Memory B cell (primary cell): ENCODE measurements around the gene DYNC1LI2.
"Not testable (repeated sequence)": the region's sequence is repeated elsewhere in the genome, so short reads cannot be mapped to it uniquely, and the experiment has no call there.

ENCODE experiments used
- ATAC-seq: fragments of 150-1000 bp; cut with Tn5 transposase; 2 replicates; pipeline ENCODE4 v1.10.0; 2021; ENCODE audit warnings: low read depth, mild to moderate bottlenecking, moderate library complexity
- DNase-seq, 2 donors: peaks; one replicate each; pipeline ENCODE4 v3.0.0; 2022; ENCODE audit warnings: low spot score in 2 of 2
- H3K27ac Mint-ChIP-seq: one replicate; pipeline ENCODE4 v1.8.0; 2022; ENCODE audit warnings: mild to moderate bottlenecking, moderate library complexity, mixed read lengths
- H3K27me3 Mint-ChIP-seq: one replicate; pipeline ENCODE4 v1.8.0; 2022; ENCODE audit warnings: mixed read lengths
- H3K36me3 Mint-ChIP-seq: one replicate; pipeline ENCODE4 v1.8.0; 2022; ENCODE audit warnings: mild to moderate bottlenecking, mixed read lengths
- H3K4me1 Mint-ChIP-seq: one replicate; pipeline ENCODE4 v1.8.0; 2022; ENCODE audit warnings: mixed read lengths
- H3K4me3 Mint-ChIP-seq: one replicate; pipeline ENCODE4 v1.8.0; 2022; ENCODE audit warnings: mild to moderate bottlenecking, moderate library complexity, mixed read lengths
- H3K9me3 Mint-ChIP-seq: one replicate; pipeline ENCODE4 v1.8.0; 2022; ENCODE audit warnings: mixed read lengths

Gene DYNC1LI2

DNA sequence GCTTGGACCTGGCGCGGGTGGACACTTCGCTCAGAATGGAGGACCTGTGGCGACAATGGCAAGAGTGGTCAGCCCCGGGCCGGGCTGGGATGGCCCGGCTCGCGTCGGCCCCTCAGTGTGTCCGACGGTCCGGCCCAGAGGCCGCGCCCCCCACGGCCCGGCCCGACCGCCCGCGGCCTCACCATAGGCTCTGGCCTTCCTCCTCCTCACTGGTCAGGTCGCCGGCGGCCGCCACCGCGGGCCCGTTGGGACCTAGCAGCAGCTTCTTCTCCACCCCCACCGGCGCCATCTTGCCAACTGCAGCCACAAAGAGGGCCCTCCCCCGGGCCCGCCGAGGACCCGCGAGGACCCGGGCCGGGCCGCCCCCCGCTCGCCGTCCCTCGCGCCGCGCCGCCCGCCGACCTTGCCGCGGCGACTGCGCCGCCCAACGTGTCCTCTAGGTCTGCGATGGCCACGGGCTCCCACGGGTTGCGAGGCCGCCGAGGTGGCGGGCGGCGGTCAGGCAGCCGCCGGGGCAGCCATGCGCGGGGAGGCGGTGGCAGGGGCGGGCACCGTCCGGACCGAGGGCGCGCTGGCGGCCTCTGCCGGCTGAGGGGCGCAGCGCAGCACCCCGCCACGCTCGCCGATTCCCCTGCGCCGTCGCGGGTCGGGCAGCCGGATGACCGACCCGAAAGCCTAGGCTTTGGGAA lies at the start of gene DYNC1LI2:
DYNC1LI2 (minus strand) TSS at position 307 of the 689 bp plus-strand sequence; CDS start at position 289, 18 bp downstream.
- Mint-ChIP-seq H3K9me3 (no peaks in the 10 kb centered on the region), H3K27ac (peak within 1 kb of the TSS; percentile 94), H3K4me3 (peak within 1 kb of the TSS; percentile 92), H3K27me3 (peaks cover 9% of the 10 kb centered on the region), H3K4me1 (peaks cover 16% of the 10 kb centered on the region), H3K36me3 (peaks cover 9% of the 10 kb centered on the region)
- peak; percentile 88 to 99 for DNase-seq
- ATAC-seq, result peak; percentile 92

DNA sequence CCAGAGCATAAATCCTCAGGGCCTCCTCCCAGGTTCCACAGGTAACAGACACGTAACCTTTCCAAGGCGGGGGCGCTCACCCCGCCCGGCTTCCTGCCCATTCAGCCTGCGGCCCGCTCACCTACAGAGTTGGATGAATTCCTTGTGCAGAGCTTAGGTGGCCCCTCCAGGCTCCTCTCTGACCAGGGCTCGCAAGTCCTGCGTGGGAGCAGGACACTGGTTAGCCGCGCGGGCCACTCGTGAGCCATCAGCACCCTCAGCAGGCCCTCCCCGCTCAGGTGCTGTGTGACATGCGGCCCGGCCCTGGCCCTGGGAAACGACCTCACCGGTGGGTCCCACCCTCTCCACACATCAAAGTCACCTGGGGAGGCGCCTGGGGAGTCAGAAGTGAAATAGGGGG lies 49.4 kb upstream of the DYNC1LI2 start:
- no peaks in the 10 kb centered on the region for H3K4me1 Mint-ChIP-seq
- no peak overlapping the region for H3K27ac Mint-ChIP-seq
- no peaks in the 10 kb centered on the region for H3K27me3 Mint-ChIP-seq
- H3K4me3 Mint-ChIP-seq, result no peak overlapping the region
- DNase-seq, result no peak
- ATAC-seq, result no peak
- peaks cover 18% of the 10 kb centered on the region for H3K36me3 Mint-ChIP-seq
- no peaks in the 10 kb centered on the region for H3K9me3 Mint-ChIP-seq

DNA sequence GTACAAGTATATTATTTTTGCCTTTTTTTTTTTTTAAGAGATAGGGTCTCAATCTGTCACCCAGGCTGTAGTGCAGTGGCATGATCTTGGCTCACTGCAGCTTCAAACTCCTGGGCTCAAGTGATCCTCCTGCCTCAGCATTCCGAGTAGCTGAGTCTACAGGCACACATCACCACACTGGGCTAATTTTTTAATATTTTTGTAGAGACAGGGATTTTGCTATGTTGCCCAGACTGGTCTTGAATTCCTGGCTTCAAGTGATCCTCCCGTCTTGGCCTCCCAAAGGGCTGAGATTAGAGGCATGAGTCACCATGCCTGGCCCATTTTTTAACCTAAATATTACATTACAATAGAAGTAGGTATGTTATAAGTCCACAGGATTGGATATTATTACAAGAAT lies 46.8 kb upstream of the DYNC1LI2 start:
- Mint-ChIP-seq H3K9me3 (peaks cover 1% of the 10 kb centered on the region), H3K27me3 (no peaks in the 10 kb centered on the region), H3K36me3 (no peaks in the 10 kb centered on the region), H3K4me3 (no peak overlapping the region), H3K4me1 (no peaks in the 10 kb centered on the region), H3K27ac (no peak overlapping the region)
- DNase-seq (no peak), ATAC-seq (no peak)

DNA sequence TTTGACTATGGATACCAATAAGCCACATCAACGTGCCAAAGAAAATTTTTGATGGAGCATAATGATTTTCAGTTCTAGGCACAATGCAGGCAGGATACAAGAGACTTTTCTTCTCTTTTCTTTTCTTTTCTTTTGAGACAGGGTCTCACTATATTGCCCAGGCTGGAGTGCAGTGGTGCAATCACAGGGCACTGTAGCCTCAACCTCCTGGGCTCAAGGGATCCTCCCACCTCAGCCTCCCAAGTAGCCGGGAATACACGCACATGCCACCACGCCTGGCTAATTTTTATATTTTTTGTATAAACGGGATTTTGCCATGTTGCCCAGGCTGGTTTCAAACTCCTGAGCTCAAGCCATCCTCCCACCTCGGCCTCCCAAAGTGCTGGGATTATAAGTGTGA lies 42.6 kb upstream of the DYNC1LI2 start:
- H3K4me1 Mint-ChIP-seq, ATAC-seq, H3K27ac Mint-ChIP-seq, H3K36me3 Mint-ChIP-seq, H3K27me3 Mint-ChIP-seq, H3K4me3 Mint-ChIP-seq, H3K9me3 Mint-ChIP-seq, DNase-seq: not testable (repeated sequence)

DNA sequence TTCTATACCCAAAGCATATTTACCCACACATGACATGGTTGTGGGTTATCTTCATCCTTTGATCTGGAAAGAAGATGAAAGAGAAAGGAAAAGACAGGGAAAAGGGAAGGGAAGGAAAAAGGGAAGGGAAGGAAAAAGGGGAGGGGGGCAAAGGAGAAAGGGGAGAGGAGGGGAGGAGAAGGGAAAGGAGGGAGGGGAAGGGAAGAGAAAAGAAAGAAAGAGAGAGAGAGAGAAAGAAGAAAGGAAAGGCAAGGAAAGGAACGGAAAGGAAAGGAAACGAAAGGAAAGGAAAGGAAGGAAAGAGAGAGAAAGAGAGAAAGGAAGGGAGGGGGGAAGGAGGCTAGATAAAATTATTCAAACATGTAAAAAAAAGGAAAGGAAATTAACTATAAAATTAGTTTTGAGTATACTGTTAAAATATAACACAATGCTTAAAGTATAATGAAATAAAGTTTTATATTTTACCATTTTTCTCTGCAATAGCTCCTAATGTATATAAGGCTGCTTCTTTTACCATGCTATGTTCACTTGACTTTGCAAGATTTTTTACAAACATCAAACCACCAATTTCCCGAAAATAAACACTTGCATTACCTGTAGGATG lies 38.8 kb upstream of the DYNC1LI2 start:
- no peaks in the 10 kb centered on the region for H3K36me3 Mint-ChIP-seq
- H3K4me3 Mint-ChIP-seq, result no peak overlapping the region
- DNase-seq, result no peak
- no peak overlapping the region for H3K27ac Mint-ChIP-seq
- H3K4me1 Mint-ChIP-seq, result no peaks in the 10 kb centered on the region
- ATAC-seq, result no peak
- H3K27me3 Mint-ChIP-seq, result no peaks in the 10 kb centered on the region
- peaks cover 1% of the 10 kb centered on the region for H3K9me3 Mint-ChIP-seq

DNA sequence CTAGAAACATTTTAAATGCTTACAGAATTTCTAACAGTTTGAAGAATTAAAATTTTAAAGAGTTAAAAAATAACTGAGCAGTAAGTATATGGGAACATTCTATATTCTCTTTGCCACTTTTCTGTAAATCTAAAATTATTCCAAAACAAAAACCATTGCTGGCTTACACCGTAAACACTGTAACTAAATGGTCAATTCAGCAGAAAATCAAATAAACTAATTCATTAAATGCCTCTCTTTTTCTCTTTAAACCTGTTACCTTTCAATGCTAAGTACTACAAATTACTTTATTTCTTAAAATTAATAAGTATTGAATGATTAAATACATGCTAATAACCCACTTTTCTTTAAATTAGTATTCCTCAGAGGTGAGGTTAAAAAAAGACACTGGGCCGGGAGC lies 36.0 kb upstream of the DYNC1LI2 start:
- Mint-ChIP-seq H3K27ac (no peak overlapping the region), H3K9me3 (no peaks in the 10 kb centered on the region), H3K36me3 (no peaks in the 10 kb centered on the region), H3K27me3 (no peaks in the 10 kb centered on the region), H3K4me3 (no peak overlapping the region), H3K4me1 (no peaks in the 10 kb centered on the region)
- DNase-seq (no peak), ATAC-seq (no peak)

DNA sequence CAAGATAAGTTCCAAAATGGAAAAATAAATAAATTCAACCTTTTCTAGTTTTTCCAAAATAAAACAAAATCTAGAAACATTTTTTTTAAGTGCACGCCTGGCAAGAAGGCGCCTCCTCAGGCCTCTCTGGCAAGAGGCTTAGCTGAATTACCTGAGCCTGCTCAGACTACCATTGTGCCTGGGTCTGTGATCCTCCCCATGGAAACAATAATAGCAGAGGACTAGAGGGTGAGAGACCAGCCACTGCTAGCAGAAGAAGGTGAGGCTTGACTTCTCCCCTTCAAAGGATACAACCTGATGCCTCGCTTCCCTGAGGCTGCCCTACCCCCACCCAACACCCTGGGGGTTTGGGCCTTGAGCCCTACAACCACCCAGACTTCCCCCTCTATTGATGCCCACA lies 35.1 kb upstream of the DYNC1LI2 start:
- Mint-ChIP-seq H3K9me3 (no peaks in the 10 kb centered on the region), H3K4me1 (no peaks in the 10 kb centered on the region), H3K27ac (no peak overlapping the region), H3K27me3 (no peaks in the 10 kb centered on the region), H3K36me3 (no peaks in the 10 kb centered on the region), H3K4me3 (no peak overlapping the region)
- no peak for DNase-seq
- ATAC-seq, result no peak

DNA sequence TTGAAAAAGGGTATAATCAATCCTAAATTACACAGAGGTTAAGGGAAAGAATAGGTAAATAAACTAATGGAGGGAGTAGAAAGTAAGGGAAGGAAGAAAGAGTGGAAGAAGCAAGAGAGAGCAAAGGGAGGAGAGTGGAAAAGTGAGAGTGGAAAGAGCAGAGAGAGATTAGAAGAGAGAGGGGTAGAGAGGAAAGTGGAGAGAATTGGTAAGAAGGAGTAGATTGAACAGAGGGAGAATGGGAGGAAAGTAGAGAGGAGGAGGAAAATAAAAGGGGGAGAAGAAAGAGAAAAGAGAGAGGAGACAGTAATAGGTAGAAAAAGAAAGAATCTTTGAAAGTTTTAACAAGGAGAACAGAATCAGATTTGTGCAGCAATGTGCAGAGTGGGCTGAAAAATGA lies 25.0 kb upstream of the DYNC1LI2 start:
- Mint-ChIP-seq H3K27me3 (no peaks in the 10 kb centered on the region), H3K4me1 (no peaks in the 10 kb centered on the region), H3K9me3 (peaks cover 5% of the 10 kb centered on the region), H3K36me3 (peaks cover 5% of the 10 kb centered on the region), H3K27ac (no peak overlapping the region), H3K4me3 (no peak overlapping the region)
- ATAC-seq (no peak), DNase-seq (no peak)

DNA sequence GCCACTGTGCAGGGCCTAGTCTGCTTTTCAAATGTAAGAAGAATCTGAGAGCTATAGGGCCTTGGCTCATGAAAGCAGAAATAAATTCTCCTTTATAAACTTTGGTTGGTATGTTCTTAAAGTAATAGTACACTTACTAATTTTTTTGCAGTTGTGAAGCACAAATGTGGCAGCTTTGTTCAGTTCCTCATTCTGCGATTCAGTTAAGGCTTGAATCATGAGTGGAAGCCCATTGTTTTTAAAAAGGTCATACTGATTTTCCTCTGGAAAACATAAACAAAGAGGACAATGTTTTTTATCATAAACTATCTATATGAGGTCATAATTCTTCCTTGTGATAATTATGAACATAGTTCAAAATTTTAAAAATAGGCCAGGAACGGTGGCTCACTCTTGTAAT lies 23.6 kb upstream of the DYNC1LI2 start:
- H3K9me3 Mint-ChIP-seq, result peaks cover 5% of the 10 kb centered on the region
- H3K4me1 Mint-ChIP-seq, result no peaks in the 10 kb centered on the region
- peaks cover 5% of the 10 kb centered on the region for H3K36me3 Mint-ChIP-seq
- H3K27me3 Mint-ChIP-seq, result no peaks in the 10 kb centered on the region
- DNase-seq (no peak), ATAC-seq (no peak)
- H3K4me3 Mint-ChIP-seq, result no peak overlapping the region
- H3K27ac Mint-ChIP-seq, result no peak overlapping the region

DNA sequence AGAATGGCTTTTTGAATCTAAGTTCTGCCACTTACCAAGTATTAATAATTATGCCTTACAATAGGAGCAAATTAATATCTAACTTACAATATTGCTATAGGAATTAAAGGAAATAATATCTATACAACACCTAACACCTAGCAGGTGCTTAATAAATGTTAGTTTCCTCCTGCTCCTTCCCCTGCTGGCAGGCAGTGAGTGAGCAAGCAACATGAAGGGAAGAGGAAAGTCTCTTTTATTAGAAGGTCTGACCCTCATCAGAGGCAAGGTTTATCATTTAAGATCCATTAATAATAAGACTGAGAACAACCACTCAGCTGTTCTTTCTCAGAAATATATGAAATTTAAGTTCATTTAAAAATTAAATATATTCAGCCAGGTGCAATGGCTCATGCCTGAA lies 6.7 kb upstream of the DYNC1LI2 start:
- H3K27me3 Mint-ChIP-seq, result peaks cover 4% of the 10 kb centered on the region
- H3K27ac Mint-ChIP-seq, result no peak overlapping the region
- no peaks in the 10 kb centered on the region for H3K4me1 Mint-ChIP-seq
- ATAC-seq, result no peak
- no peak for DNase-seq
- no peaks in the 10 kb centered on the region for H3K36me3 Mint-ChIP-seq
- no peaks in the 10 kb centered on the region for H3K9me3 Mint-ChIP-seq
- no peak overlapping the region for H3K4me3 Mint-ChIP-seq

DNA sequence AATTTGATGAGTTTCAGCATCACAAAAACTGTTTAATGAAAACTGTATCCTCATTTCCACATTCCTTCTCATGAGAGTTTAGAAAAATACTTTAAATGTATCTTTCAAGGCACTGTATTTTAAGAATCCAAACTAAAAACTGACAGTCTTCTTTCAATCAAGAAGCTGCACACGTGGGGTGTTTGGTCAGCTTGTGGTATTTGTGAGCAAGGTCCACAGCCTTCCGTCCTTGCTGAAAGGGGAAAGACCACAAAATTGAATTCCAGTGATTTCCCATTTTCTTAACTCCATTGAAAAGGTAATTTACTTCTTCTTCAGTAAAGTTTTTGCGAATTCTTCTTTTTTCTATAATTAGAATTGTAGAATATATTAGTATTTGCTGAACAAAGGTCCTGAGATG lies 3.4 kb upstream of the DYNC1LI2 start:
- no peak overlapping the region for H3K27ac Mint-ChIP-seq
- peaks cover 14% of the 10 kb centered on the region for H3K4me1 Mint-ChIP-seq
- no peak overlapping the region for H3K4me3 Mint-ChIP-seq
- DNase-seq (no peak), ATAC-seq (no peak)
- peaks cover 11% of the 10 kb centered on the region for H3K27me3 Mint-ChIP-seq
- H3K36me3 Mint-ChIP-seq, result no peaks in the 10 kb centered on the region
- no peaks in the 10 kb centered on the region for H3K9me3 Mint-ChIP-seq

DNA sequence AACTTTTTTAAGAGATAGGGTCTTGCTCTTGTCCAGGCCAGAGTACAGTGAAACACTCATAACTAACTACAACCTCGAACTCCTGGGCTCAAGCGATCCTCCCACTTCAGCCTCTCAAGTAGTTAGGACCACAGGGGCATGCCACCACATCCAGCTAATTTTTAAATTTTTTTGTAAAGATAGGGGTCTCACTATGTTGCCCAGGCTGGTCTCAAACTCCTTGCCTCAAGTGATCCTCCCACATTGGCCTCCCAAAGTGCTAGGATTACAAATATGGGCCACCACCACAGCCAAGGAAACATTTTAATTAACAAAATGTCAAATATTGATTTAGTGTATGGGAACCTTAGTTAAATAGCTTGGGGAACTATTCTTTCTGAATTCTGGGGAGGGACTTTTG lies 2.8 kb upstream of the DYNC1LI2 start:
- no peak overlapping the region for H3K4me3 Mint-ChIP-seq
- H3K36me3 Mint-ChIP-seq, result peaks cover 2% of the 10 kb centered on the region
- no peak overlapping the region for H3K27ac Mint-ChIP-seq
- peaks cover 10% of the 10 kb centered on the region for H3K27me3 Mint-ChIP-seq
- ATAC-seq (no peak), DNase-seq (no peak)
- H3K9me3 Mint-ChIP-seq, result no peaks in the 10 kb centered on the region
- H3K4me1 Mint-ChIP-seq, result peaks cover 16% of the 10 kb centered on the region

DNA sequence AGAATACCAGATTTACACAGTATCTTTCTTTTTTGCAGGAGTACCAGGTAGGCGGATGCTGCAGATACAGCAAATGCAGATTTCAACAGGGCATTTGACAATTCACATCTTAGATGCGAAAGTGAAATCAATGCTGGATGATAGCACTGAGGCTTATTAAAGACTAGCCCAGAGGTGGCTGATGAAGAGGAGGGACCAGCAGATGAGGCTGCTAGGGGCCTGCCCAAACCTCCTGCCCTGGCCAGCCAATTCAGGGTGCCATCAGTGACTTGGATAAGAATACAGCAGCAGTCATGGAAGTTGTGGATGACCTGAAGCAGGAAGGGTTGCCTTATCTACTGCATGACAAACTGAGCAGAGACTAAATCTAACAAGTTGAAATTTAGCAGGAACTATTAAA lies 1.5 kb upstream of the DYNC1LI2 start:
- Mint-ChIP-seq H3K4me1 (peaks cover 16% of the 10 kb centered on the region), H3K36me3 (peaks cover 9% of the 10 kb centered on the region), H3K4me3 (no peak overlapping the region), H3K9me3 (no peaks in the 10 kb centered on the region), H3K27me3 (peaks cover 9% of the 10 kb centered on the region), H3K27ac (no peak overlapping the region)
- DNase-seq (no peak), ATAC-seq (no peak)

DNA sequence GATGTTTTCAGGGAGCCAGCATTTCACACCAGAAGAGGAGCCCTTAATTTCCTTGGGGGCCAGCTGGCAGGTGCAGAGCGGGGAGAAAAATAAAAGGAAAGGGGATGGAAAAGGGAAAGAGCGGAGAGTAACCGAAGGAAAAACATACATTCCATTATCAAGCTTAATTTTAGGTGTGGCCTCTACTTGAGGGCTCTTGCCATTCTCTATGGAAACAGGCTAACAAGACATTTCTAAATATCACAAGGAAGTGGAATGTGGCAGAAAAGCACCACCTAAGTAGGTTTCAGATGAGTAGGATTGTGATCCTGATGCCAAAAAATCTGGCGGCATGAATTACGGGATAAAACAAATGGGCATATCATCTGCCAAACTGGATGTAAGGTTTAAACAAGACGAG lies 970 bp upstream of the DYNC1LI2 start:
- ATAC-seq (no peak), DNase-seq (no peak)
- H3K36me3 Mint-ChIP-seq, result peaks cover 9% of the 10 kb centered on the region
- peak overlapping the region; percentile 94 for H3K27ac Mint-ChIP-seq
- H3K9me3 Mint-ChIP-seq, result no peaks in the 10 kb centered on the region
- peak overlapping the region; percentile 92 for H3K4me3 Mint-ChIP-seq
- H3K27me3 Mint-ChIP-seq, result peaks cover 9% of the 10 kb centered on the region
- H3K4me1 Mint-ChIP-seq, result peaks cover 16% of the 10 kb centered on the region

DNA sequence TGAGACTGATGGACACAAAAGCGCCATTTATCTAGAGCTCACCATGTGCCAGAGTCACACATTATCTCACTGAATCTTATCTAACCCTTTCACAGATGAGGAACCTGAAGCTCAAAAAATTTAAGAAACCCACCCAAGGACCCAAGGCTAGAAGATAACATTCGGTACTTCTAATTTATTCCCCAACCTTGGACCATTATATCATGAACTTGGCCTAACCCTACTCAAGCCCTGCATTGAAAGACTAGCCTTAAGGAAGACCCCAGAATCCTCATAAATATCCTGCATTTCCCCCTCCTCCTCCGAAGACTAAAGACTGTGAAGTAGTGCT lies 548 bp upstream of the DYNC1LI2 start:
- ATAC-seq, result no peak
- H3K27ac Mint-ChIP-seq, result peak overlapping the region; percentile 94
- peak overlapping the region; percentile 92 for H3K4me3 Mint-ChIP-seq
- DNase-seq, result no peak
- H3K27me3 Mint-ChIP-seq, result peaks cover 9% of the 10 kb centered on the region
- H3K4me1 Mint-ChIP-seq, result peaks cover 16% of the 10 kb centered on the region
- H3K36me3 Mint-ChIP-seq, result peaks cover 9% of the 10 kb centered on the region
- H3K9me3 Mint-ChIP-seq, result no peaks in the 10 kb centered on the region
